ENCODE measurements around the gene MYCBP2.
"Not testable (repeated sequence)": the region's sequence is repeated elsewhere in the genome, so short reads cannot be mapped to it uniquely, and the experiment has no call there.

MYCBP2 gene

DNA sequence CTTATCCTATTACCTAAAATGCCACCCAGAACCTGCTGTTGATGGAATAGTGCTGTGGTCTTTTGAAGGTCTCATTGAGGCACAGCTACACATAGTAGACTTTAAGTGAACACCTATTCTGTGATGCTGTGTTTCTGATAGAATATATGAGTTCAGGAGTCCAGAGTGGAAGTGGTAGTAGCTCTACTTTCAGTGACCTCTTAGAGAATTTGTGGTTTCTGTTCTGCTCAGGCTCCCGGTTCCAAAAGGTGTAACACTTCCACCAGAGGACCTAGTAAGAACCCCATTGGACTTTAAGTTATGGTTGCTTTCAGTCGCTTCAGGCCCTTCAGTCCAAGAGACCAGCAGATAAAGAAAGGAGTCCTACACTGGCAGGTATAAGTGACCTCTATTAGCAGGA lies 11.4 kb upstream of the MYCBP2 start:
- no peak for DNase-seq

DNA sequence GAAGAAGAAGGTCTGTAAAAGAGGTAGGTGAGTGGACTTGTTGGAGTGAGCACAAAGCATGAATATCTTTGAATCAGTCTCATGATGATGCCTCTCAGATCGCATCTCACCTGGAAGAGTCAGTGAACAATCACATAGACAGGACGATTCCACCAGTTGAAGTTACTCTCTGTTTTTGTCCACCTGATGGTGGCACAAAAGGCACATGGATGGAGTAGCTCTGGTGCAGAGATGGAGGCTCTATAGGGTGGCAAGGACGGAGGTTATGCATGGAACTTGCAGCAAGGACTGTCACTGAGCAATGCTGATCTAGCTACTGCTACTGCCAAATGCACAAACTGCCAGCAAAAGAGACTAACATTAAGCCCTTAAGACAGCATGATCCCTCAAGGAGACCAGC lies 10.3 kb upstream of the MYCBP2 start:
- no peak for DNase-seq

DNA sequence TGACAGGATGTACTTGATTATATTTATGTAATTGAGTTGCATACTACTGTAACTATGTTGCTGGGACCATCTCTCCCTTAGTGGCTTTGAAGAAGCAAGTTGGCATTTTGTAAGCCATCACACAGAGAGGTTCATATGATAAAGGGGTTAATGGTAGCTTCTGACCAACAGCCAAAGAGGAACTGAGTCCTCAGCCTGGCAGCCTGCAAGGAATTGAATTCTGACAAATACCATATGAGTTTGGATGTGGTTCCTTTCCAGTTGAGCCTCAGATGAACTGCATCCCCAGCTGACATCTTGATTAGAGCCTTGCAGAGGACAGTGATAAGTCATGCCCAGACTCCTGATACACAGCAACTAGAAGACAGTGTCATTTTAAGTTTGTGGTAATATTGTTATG lies 8.6 kb upstream of the MYCBP2 start:
- DNase-seq, result no peak

DNA sequence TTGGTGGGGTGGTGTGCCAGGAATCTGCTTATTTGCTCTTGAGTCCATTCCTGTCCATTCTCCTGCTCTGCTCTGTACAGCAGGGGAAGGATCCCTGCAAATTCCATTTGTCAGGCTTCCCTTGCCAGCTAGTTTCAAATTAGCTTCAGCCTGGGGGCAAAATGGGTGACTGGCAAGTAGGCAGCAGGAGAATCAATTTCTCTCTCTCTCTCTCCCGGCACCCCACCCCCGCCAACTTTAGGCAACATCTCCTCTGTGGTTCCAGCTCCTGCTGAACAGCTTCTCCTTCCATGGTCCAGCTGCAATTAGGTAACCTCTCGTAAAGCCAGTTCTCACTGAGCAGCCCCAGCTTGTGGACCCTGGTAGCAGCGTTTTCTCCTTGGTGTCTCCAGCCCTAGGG lies 6.7 kb upstream of the MYCBP2 start:
- DNase-seq, result no peak

DNA sequence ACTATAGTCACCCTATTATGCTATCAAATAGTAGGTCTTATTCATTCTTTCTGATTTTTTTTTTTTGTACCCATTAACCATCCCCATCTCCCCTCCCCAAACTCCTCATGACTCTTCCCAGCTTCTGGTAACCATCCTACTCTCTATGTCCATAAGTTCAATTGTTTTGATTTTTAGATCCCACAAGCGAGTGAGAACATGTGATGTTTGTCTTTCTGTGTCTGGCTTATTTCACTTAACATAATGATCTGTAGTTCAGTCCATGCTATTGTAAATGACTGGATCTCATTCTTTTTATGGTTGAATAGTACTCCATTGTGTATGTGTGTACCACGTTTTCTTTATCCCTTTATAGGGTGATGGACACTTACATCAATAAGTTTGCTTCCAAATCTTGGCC lies 4.5 kb upstream of the MYCBP2 start:
- DNase-seq, result no peak

DNA sequence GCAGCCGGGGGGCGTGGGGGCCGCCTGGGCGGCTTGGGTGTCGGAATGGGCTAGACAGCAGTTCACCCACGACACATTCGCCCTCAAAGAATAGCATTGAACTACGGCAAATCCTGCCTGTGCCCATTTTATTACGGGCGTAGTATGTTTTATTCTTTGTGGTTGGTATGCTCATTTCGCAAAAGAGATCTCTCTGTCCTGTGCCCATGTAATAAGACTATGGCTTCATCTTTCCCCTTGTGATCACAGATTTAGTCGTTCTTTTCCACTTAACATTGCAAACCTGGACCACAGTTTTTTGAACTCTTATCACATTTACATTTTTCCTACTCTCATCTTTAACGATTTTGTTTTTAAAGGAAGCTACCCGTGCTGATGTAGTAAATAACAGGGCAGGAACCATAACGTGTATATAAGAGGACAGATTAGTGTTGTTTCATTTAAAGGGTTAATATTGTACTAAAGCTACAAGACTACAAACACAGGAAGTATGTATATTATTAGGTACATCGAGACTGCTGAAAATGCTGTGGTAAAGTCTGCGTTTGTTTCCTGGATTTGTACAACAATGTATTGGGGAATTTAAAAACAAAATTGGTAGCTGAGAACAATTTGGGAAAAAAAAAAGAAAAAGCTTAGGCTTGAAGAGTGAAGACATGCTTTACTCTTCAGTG lies 3.2 kb upstream of the MYCBP2 start:
- DNase-seq, result no peak

DNA sequence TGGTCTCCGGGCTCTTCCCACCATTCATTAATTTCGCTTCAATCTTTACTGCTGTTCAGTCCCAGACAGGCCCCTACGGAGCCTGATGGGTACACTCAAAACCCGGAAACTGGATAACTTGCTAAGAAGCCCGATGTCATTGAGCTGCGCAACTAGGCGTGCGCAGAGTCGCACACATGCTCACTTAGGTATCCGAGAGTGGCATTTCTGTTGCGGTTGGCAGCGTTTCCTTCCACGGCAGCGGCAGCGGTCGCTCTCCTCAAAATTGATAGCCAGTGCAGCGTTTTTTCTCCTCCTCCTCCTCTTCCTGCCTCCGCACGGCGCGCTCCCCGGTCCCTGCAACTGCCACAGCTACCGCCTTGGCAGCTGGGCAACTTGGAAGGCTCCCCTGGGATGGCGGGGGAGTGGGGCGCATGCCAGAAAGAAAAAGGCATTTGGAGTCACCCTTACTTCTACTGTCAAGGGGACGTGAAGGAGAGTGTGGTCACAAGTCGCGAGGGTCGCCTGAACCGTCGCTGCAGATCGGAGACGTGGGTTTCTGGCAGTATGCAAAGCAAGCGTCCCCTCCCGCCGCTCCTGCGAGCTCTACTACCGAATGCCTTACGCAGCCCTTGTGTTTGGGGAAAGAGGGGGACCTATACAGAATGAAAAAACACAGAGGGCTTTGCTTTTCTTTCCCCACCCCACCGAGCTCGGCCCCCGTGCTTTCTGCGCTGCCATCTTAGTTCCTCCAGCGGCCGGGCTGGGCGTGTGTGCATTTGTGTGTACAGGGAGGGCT lies 2.4 kb upstream of the MYCBP2 start:
- DNase-seq, result peak; percentile 89

DNA sequence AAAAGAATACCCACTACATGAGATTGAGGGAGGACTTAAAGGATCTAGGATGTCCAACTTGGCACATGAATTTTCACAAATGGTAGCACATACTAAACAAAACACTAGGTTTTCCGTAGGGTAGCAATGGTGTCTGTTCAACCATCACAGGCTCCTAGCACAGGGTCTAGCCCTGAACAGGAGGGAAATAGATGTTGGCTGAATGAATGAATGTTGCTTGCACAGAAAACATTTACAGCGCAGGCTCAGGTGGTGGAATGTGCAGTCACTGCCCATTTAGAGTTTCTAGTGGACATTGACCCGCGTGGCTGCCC lies 1.9 kb upstream of the MYCBP2 start:
- DNase-seq, result no peak

DNA sequence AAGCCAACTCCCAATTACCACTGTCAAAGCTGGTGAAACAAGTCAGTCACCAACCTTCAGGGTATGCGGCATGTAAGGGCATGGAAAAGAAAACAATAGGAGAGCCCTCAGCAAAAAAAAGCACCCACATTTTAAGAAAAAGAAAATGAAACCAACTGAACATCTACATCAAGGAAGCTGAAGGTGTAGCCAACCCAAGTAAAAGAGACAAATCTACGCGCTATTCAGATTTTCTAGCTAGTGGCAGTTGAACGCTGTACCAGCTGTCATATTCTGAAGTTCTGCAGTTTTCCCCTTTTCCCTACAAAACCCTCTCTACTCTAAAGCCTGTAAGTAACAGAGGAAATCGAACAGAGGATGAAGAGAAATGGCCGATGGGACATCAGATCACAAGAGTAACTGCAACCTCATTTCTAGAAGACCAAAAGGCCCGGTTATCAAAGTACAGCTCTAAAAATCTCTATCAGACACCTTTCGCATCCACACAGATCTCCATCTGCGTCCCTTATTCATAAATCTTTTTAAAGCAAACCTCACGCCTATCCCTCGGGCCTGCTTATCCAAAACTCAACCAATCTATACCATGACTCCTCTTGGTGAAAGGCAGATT lies 1.4 kb downstream of the MYCBP2 start:
- no peak for DNase-seq

DNA sequence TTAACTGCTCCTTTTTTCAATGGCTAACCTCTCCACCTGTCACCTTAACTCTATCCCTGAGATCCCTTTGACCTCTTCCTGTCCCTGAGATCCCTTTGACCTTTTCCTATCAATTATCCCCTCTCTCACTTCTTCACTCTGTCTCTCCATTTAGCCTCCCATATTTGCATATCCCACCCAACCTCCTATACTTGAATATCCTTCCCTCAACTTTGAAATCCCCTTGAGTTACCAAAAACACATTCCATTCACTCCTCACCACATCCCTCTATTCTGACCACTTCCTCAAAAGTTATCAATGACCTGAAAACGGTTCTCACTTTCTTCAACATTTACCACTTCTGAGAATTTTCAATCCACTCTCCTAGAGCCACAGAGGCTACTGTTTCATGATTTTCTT lies 3.0 kb downstream of the MYCBP2 start:
- DNase-seq, result no peak

DNA sequence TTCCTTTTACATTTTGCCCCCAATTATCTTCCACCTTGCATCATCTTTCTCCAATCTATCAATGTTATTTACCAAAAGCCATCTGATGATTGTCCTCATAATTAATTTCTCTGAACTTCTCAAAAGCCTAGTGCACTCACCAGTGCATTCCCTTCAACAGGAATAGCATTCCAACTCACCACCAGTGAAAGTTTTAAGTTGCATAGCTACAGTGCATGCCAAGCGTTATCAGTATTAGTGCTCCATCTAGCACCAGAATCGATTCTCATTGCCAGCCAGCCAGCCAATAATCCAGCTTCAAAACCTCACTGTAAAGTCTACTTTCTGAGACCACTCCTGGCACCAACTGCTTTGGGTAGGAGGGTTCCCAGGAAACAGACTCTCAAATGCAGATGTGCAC lies 7.4 kb downstream of the MYCBP2 start:
- DNase-seq, result no peak

DNA sequence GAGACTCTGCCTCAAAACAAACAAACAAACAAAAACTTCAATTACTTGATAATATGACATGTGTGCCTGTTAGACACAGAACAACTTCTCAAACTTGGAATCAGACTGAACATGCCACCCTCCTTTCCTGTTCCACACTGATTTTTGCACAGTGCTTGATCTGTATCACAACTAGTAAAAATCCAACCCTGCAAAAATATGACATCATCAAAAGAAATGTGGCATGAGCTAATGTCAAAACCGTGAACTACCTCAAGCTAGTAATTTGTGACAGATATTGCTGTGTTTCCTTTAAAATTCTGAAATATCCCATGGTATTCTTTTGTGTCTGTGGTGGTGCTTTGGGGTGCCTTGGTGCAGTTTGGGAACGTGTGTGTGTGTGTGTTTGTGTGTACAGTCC lies 8.2 kb downstream of the MYCBP2 start:
- DNase-seq, result no peak

DNA sequence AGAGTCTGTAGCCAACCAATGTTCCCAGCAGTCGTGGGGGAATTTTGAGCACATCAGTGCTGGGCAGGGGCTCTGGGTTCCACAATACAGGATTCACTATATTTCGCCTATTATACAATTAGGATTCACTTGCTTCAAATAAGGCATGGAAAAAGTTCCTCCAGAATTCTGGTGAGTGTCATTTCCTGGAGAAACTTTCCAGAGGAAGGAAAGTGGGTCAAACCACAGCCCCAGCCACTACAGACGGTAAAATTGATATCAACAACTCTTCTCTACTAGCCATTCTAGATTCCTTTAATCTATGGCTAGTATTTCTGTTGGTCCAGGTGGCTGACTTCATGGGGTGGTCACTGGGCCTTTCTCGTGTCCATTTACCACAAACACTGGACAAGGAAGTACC lies 10.5 kb downstream of the MYCBP2 start:
- no peak for DNase-seq

DNA sequence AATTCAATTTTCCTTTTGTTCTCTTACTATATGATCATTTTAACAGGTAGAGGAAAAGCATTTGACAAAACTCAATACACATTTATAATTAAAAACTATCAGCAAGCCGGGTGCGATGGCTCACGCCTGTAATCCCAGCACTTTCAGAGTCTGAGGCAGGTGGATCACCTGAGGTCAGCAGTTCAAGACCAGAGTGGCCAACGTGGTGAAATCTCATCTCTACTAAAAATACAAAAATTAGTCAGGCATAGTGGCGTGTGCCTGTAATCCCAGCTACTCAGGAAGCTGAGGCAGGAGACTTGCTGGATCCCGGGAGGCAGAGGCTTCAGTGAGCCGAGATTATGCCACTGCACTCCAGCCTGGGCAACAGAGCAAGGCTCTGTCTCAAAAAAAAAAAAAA lies 11.4 kb downstream of the MYCBP2 start:
- DNase-seq, result not testable (repeated sequence)

DNA sequence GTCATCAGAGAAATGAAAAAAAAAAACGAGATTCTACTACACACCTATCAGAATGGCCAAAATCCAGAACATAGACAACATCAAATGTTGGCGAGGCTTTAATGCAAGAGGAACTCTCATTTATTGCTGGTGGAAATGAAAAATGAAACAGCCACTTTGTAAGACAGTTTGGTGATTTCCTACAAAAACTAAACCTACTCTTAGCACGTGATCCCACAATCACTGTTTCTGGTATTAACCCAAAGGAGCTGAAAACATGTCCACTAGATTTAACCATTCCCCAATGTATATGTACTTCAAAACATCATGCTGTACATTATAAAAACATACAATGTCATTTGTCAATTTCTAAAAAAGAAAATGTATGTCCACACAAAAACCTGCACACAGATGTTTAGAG lies 13.0 kb downstream of the MYCBP2 start:
- no peak for DNase-seq

DNA sequence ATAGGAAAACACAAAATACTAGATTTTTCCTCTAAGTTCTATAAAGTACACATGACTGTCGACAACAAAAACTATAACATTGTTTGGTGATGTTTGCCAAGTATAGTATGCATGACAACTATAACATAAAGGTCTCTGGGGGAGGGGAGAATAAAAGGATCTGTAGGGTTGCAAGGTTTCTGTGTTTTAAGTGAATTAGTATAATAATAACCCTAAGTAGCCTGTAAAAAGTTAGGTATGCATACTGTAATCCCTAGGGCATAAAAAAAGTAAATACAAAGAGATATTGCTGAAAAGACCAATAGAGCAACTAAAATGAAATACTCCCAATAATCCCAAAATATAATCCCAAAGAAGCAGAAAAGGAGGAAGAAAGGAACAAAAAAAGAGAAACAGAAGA lies 14.6 kb downstream of the MYCBP2 start:
- DNase-seq, result no peak

DNA sequence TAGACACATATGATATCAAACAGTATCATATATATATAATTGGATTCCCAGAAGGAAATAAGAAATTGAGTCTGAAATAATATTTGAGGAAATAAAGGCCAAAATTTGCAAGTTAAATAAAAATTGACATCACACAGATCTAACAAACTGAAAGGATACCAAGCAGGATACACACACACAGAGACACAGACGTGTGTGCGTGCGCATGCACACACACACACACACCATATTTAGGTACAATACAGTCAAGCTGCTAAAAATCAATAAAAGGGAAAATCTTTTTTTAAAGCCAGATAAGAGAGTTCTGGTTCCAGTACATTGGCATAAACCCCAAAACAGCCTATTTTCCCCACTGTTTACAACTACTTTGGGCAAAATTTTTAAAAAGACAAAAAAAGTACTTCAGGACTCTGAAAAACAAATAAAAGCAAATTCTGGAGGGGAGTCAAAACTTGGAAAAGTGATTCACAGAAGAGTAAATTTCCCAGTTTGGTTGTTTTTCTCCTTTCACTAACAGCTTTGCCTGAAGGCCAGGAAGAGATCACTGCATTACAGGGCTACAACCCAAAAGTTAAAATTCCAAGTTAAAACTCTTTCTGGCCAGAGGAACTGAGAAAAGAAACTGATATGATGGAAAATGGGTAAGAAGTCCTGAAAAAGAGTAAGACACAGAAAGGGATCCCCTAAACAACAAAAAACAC lies 16.2 kb downstream of the MYCBP2 start:
- DNase-seq, result no peak

DNA sequence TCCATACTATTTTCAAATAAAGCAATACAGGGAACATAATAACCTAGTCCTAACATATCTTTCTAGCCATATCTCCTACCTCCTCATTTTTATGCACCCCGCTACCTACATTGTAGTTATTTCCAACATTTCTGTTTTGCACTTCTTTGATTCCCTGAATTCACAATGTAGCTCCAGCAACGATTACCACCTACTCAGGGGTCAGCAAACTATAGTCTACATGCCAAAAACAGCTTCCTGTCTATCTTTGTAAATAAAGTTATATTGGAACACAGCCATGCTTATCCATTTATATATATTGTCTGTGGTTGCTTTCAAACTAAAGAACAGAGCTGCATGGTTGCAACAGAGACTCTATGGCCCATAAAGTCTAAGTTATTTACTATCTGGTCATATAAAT lies 16.7 kb downstream of the MYCBP2 start:
- no peak for DNase-seq

DNA sequence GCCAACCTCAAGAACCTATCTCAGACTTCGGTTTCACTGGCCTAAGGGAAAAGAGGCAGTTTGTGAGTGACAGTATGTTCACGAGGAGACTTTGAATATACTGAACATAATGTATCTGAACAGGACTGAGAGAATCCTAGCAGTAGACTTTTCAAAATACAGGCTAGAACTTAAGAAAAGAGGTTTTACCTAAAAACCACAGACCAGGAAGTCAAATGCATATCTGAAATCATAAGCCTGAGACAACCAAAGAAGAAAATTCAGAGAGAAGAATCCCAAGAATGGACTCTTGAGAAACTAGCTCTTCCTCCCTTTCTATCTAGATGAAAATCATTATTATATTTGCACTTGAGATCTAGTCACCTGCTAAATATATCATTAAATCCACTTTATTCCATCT lies 17.6 kb downstream of the MYCBP2 start:
- DNase-seq, result no peak

DNA sequence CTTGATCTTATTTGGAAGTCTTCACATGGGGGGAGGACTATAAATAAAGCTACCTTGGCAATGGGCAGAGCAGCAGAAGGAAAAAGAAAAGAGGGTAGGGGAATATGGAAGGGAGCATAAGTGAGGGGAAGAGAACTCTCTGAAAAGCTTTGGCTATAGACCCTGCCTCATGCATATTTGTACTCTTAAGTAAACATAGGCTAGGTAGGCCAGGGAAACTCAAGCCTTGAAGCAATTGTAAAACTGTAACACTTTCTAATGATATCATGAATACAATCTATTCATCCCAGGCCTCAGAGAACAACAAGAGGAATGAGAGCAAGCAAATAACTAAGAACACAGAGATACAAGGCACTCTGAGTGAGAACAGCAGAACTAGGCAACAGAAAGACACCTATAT lies 20.4 kb downstream of the MYCBP2 start:
- DNase-seq, result no peak

DNA sequence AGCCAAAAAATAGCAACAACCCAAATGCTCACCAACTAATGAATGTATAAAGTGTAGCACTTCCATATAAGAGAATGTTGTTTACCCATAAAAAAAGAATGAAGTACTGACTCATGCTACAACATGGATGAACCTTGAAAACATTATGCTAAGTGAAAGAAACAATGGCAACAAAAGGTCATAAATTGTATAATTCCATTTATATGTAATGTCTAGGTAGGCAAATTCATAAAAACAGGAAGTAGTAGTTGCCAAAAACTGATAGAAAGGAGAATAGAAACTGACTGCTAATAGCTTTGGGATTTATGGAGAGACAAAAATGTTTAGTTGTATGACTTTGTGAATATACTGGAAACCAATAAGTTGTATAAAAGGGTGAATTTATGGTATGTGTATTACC lies 21.6 kb downstream of the MYCBP2 start:
- DNase-seq, result no peak

DNA sequence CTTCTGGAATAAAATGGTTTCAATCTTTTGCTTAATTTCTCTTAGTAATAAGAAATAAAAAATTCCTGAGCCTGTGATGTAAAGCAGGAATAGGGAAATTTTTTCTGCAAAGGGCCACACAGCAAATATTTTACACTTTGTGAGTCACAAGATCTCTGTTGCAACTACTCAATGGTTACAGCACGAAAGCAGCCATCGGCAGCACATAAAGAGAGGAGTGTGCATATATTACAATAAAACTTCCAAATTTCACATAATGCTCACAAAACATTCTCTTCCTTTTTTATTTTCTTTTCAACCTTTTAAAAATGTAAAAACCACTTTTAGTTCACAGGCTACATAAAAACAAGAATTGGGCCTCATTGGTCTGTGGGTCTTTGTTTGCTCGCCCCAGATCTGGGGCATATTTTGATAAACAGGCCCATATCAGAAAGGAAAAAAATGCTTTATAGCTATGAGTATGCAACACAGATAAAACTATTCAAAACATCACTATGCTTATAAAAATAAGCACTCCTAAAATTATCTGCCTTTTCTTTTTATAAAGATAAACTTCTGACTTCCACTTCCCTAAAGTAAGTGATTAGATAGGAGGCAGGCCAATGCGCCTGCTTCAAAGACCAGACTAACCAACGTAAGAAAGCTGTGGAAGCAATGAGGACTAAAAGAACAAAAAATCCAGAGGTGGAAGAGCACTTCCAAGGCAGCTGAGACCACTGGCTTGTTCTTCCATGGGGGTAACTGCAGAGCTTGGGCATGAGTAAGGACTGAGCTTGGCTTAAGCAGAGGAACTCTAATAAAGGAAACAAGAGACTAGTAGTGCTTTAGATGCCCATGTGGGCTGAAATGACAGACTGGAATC lies 26.5 kb downstream of the MYCBP2 start:
- no peak for DNase-seq

DNA sequence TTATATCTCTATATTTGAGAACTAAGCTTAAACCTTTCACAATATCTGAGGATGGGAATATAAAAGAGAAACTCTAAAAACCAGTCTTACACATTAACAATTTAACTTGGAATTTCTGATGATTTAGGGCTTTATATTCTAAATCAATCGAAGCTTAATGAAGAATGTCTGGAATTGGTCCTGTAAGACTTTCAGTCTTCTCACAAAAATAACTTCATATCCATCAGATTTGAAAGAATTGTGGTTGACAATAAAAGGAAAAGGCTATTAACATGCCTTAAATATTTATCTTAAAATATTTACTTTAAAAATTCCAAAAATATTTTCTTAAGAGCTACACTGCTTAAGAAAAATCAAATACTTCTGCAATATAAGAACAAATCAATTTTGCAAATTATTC lies 27.3 kb downstream of the MYCBP2 start:
- DNase-seq, result no peak

Data from NK-92 treated with Interleukin-12 subunit alpha and Interleukin-12 subunit beta, amount 100 ng/mL, for 24 hours (cell line).